Rectal smooth muscle tissue (tissue), 1 donor: ENCODE measurements around the gene ICE2.

Experiments
- H3K27ac ChIP-seq: one replicate; pipeline ENCODE4 v1.7.0; 2013; ENCODE audit warnings: low read depth, low read length, inconsistent platforms
- H3K27me3 ChIP-seq: one replicate; pipeline ENCODE4 v1.7.0; 2013; ENCODE audit warnings: low read length; ENCODE audit not compliant: control insufficient read depth, insufficient read depth
- H3K36me3 ChIP-seq: one replicate; pipeline ENCODE4 v1.7.0; 2013; ENCODE audit warnings: low read length; ENCODE audit not compliant: control insufficient read depth, insufficient read depth
- H3K4me1 ChIP-seq: one replicate; pipeline ENCODE4 v1.7.0; 2013; ENCODE audit warnings: low read length; ENCODE audit not compliant: control insufficient read depth, insufficient read depth
- H3K4me3 ChIP-seq: one replicate; pipeline ENCODE4 v1.7.0; 2013; ENCODE audit warnings: low read length
- H3K9ac ChIP-seq: one replicate; pipeline ENCODE4 v1.7.0; 2013; ENCODE audit warnings: low read length

The ICE2 gene

DNA sequence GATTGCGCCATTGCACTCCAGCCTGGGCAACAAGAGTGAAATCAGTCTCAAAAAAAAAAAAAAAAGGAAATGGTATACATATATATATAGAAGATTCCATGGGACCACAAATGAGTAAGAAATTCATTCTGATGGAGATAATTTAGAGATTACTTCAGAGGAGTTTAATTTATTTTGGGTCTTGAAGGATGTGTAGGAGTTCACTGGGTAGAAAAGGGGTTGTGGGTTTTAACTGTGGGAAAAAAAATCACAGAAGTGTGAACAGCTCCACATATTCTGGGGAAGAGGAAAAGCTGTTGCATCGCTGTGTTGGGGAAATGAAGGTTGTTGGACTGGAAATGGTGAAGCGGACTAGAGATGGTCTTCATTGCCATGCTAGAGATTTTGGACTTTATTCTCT, 4.1 kb upstream of the ICE2 start:
- H3K27me3 ChIP-seq, result no peaks in the 10 kb centered on the region
- no peak overlapping the region for H3K9ac ChIP-seq
- peaks cover 7% of the 10 kb centered on the region for H3K4me1 ChIP-seq
- no peak overlapping the region for H3K4me3 ChIP-seq
- H3K27ac ChIP-seq, result no peak overlapping the region
- H3K36me3 ChIP-seq, result peaks cover 2% of the 10 kb centered on the region

DNA sequence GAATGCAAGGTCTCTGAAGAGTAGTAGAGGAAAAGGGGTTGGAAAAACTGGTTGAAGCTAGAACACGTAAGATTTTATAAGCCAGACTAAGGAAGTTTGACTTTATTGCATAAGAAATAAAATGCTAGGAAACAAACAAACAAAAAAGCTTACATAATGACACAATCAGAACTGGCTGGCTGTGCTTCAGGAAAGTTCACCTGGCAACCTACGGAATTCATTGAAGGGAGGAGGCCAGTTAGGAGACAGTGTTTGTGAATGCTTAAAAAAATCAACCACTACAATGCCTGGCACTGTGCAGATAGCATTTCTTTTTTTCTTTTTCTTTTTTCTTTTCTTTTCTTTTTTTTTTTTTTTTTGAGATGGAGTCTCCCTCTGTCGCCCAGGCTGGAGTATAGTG, 1.9 kb upstream of the ICE2 start:
- Histone ChIP-seq H3K36me3 (peaks cover 2% of the 10 kb centered on the region), H3K27ac (no peak overlapping the region), H3K4me1 (peaks cover 21% of the 10 kb centered on the region), H3K27me3 (no peaks in the 10 kb centered on the region), H3K4me3 (no peak overlapping the region), H3K9ac (no peak overlapping the region)

DNA sequence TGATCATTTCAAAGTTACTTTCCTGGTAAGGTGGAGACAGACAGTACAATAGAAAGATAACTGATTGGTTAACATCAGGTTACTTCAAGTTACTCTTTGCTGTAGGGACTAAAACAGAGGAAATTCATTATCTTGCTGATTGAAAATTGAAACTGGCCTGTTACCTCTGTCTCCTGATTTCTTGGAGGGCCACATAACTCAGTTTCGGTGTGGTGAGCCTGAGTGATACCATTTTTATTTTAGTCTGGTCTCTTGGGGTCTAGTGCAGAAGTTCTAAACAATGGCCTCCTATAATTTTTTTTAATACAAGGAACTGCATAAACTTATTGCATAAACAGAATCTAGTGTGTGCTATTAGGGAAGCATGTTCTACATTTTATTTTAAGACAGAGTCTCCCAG, 1.2 kb upstream of the ICE2 start:
- no peak overlapping the region for H3K27ac ChIP-seq
- H3K9ac ChIP-seq, result no peak overlapping the region
- H3K4me3 ChIP-seq, result no peak overlapping the region
- peaks cover 2% of the 10 kb centered on the region for H3K36me3 ChIP-seq
- H3K27me3 ChIP-seq, result no peaks in the 10 kb centered on the region
- H3K4me1 ChIP-seq, result peaks cover 21% of the 10 kb centered on the region

DNA sequence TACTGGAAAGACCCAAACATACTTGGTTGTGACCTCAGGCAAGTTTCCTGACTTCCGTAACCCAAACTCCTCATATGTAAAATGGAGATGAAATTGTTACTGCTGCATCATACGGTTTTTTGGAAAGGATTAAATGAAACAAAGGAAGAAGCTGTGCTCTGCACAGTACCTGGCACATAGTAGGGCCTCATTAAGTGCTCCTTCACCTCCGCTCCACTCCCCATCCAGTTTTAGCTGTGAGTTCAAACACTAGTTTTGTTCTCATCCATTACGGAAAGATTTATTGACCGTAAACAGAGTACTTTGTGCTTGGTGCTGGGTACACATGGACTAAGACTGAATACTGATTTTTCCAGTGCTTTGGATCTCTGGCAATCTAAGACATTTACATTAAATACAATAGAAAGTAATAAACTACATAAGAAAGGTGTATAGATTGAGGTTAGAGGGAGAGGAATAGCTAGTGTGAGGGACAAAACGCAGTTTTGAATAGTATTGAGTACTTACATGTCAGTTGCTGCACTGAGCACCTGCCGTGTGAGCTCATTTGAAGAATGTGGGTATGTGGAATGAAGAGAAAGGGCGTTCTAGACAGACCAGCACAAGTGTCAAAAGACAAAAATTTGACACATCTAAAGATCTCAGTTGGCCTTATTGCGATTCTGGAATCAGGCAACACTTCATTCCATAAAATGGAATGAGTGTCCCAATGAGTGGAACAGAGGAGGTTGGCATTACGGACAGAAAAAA, 594 bp upstream of the ICE2 start:
- Histone ChIP-seq H3K36me3 (peaks cover 5% of the 10 kb centered on the region), H3K27me3 (no peaks in the 10 kb centered on the region), H3K9ac (peak overlapping the region; percentile 63), H3K4me3 (peak overlapping the region; percentile 97), H3K4me1 (peaks cover 21% of the 10 kb centered on the region), H3K27ac (peak overlapping the region; percentile 97)

DNA sequence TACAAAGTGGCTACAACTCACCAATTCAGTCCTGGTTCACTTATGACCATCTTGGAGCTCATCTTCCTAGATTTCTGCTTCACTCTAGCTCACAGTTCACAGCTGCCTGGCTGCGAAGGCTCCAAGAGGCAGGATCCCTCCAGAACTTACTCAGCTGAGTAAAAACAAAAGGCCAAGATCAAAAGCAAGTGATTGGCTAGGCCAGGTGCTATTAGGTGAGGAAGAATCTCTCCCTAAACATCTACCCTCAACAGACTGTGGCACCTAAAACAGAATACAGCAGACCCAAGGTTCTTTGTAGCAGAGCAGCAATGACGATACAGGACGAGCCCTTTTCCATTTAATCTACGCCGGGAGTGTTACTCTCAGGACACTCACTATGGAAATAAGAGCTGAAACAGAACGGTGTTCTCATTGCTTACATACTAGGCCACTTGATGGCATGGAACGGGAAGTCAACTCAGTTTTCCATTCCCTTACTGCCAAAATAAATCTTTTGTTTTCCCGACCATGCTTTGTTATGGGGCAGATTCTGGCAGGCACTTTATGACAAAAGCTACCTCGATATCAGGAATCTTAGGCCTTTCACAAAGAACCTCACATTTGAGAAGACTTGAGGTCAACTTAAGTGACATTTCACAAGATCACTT, 901 bp downstream of the ICE2 start:
- Histone ChIP-seq H3K27ac (peak overlapping the region; percentile 97), H3K9ac (peak overlapping the region; percentile 97), H3K27me3 (no peaks in the 10 kb centered on the region), H3K4me1 (peaks cover 21% of the 10 kb centered on the region), H3K4me3 (peak overlapping the region; percentile 97), H3K36me3 (peaks cover 8% of the 10 kb centered on the region)

DNA sequence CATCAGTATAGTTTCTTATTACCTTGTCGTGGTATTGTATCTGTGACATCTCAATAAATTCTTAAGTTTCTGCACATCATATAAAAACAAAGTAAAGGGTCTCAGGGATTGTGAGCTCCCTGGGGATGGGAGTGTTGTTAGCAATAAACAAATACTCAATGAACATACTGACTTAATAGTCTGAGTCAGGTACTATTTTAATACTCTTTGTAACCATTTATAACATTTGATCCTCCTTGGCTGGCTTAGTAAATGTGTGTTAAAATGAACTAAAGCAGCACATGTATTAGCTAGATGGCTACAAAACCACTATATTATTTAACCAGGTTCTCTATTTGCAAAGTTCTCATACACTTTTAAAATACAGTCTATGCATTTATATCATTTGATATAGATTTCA, 1.8 kb downstream of the ICE2 start:
- Histone ChIP-seq H3K9ac (no peak overlapping the region), H3K4me1 (peaks cover 21% of the 10 kb centered on the region), H3K27ac (no peak overlapping the region), H3K27me3 (no peaks in the 10 kb centered on the region), H3K36me3 (peaks cover 8% of the 10 kb centered on the region), H3K4me3 (no peak overlapping the region)

DNA sequence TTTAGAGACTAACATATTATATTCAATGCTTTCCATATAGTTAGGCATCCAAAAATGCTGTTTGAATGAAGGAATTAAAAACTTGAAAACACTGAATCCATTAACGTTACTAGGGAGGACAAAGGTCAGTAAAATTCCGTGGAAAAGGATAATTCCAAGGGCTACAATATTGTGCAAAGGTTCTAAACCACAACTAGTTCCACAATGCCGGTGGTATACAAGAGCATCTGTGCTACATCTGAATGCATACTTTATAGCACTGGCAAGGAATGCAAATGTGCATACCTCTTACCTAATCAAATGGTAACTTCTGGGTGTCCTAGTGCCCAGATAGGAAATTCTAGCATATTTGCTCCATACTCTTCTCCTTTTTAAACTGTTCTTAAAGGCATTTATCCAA, 2.2 kb downstream of the ICE2 start:
- H3K27ac ChIP-seq, result no peak overlapping the region
- H3K4me1 ChIP-seq, result peaks cover 21% of the 10 kb centered on the region
- no peak overlapping the region for H3K4me3 ChIP-seq
- H3K27me3 ChIP-seq, result no peaks in the 10 kb centered on the region
- peaks cover 8% of the 10 kb centered on the region for H3K36me3 ChIP-seq
- H3K9ac ChIP-seq, result no peak overlapping the region

DNA sequence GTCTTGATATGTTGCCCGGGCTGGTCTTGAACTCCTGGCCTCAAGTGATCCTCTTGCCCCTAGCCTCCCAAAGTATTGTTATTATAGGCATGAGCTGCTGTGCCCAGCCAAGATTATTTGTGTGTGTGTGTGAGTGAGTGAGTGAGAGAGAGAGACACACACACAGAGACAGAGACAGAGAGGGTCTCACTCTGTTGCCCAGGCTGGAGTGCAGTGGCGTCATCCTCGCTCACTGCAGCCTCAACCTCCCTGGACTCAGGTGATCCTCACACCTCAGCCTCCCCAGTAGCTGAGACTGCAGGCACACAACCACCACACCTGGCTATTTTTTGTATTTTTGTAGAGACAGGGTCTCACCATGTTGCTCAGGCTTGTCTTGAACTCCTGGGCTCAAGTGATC, 5.8 kb downstream of the ICE2 start:
- no peak overlapping the region for H3K4me3 ChIP-seq
- H3K4me1 ChIP-seq, result peaks cover 17% of the 10 kb centered on the region
- H3K27ac ChIP-seq, result no peak overlapping the region

DNA sequence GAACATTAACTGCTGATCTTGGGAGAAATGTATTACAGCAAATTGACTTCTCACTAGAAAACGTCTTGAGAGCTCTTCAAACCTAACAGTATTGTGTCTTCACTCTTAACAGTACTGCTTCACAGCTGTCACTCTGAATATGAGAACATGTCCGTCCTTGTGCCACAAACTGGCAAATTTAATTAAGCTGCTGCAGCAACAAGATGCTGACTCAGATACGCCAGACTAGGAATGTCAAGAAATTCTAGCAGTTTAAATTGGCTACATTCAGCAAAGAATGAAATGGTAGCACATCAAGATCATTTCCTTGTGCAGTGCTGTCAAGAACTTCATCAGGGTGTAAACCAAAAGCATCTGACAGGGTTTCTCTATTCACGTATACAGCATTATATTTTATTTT, 7.6 kb downstream of the ICE2 start:
- Histone ChIP-seq H3K36me3 (peaks cover 10% of the 10 kb centered on the region), H3K4me3 (no peak overlapping the region), H3K4me1 (peaks cover 3% of the 10 kb centered on the region), H3K9ac (no peak overlapping the region), H3K27me3 (no peaks in the 10 kb centered on the region), H3K27ac (no peak overlapping the region)

More for the DNA sequence above, 5.8 kb downstream of the ICE2 start:
- H3K9ac ChIP-seq, result no peak overlapping the region
- peaks cover 8% of the 10 kb centered on the region for H3K36me3 ChIP-seq
- H3K27me3 ChIP-seq, result no peaks in the 10 kb centered on the region

DNA sequence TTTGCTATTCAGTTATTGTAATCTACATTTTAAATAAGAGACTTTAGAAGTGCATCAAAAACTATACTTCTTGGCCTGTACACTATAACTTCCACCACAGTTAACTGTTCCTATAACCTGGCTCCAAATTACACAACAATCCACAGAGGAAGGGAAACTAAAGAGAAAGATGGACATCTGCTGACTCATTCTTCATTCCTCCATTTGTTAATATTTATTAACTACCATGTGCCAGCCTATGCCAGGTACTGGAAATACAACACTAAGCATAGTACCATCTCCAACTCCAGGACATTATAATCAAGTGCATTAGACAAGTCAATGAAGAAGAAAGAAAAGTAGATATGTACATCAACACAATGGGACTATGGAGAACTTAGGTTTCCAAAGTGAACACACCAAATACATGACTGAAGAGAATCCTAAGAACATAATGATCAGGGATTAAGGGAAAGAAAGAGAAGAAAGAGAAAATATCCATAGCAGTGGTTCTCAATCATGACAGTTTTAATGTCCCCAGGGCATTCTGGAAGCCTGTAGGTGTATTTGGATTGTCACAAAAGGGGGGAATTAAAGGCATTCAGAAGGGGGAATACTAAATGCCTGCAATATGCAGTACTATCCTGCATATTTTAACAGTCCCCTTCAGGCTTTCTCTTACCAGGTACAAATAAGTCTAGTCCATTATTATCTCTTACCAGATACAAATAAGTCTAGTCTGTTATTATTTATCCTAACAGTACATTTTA, 8.9 kb downstream of the ICE2 start:
- Histone ChIP-seq H3K4me3 (no peak overlapping the region), H3K27me3 (no peaks in the 10 kb centered on the region), H3K4me1 (peaks cover 3% of the 10 kb centered on the region), H3K9ac (no peak overlapping the region), H3K36me3 (peaks cover 10% of the 10 kb centered on the region), H3K27ac (no peak overlapping the region)

DNA sequence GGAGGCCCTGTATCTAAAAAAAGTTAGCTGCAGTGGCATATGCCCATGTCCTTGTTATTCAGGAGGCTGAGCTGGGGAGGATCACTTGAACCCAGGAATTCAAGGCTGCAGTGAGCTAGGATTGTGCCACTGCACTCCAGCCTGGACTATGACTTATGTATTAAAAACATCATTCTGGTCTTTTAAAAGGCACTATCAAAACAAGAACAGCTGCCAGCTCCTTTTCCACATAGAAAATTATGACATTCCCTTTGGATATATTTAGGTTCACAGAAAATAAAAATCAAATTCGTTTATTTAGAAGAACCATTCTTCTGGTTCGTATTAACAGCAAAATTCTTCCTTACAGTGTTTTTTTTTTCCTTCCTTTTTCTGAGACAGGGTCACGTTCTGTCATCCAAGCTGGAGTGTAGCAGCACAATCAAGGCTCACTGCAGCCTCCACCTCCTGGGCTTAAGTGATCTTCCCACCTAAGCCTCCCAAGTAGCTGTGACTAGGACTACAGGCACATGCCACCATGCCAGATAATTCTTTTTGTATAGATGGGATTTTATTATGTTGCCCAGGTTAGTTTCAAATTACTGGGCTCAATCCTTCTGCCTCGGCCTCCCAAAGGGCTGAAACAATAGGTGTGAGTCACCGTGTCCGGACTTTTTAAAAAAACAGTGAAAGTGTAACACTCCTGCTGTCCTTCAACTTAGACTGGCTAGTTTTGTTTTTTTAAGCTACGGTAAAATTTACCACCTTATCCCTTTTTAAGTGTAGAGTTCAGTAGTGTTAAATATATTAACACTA, 13.9 kb downstream of the ICE2 start:
- peaks cover 1% of the 10 kb centered on the region for H3K4me1 ChIP-seq

DNA sequence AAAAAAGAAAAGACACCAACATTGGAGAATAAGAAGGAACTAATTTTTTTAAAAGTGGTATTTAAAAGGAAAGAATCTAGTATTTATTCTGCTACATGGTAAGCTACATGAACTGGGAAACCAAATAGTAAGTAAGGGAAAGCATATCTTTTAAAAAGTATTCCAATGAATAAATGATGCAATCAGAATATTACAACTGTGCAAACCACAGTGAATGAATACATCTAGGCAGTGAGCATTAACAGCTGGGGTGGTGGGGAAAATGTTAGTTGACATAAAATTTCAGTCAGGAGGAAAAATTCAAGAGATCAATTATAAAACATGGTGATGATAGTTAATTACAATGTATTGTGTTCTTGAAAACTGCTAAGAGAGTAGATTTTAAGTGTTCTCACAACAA, 16.9 kb downstream of the ICE2 start:
- Histone ChIP-seq H3K36me3 (no peaks in the 10 kb centered on the region), H3K27me3 (no peaks in the 10 kb centered on the region), H3K27ac (no peak overlapping the region), H3K4me1 (no peaks in the 10 kb centered on the region), H3K9ac (no peak overlapping the region), H3K4me3 (no peak overlapping the region)

More for the DNA sequence above, 13.9 kb downstream of the ICE2 start:
- H3K9ac ChIP-seq, result no peak overlapping the region
- H3K27ac ChIP-seq, result no peak overlapping the region
- H3K4me3 ChIP-seq, result no peak overlapping the region
- peaks cover 4% of the 10 kb centered on the region for H3K36me3 ChIP-seq
- no peaks in the 10 kb centered on the region for H3K27me3 ChIP-seq
